ENCODE measurements around the gene DDX49. TPM values are rescaled to one million over a fixed set of nuclear protein-coding genes. Genes with fewer than 3 reads are reported as not detected.

The DDX49 gene
- total RNA-seq, 2 donors from 2014 or later, result 31.1 to 57.8 TPM

DNA sequence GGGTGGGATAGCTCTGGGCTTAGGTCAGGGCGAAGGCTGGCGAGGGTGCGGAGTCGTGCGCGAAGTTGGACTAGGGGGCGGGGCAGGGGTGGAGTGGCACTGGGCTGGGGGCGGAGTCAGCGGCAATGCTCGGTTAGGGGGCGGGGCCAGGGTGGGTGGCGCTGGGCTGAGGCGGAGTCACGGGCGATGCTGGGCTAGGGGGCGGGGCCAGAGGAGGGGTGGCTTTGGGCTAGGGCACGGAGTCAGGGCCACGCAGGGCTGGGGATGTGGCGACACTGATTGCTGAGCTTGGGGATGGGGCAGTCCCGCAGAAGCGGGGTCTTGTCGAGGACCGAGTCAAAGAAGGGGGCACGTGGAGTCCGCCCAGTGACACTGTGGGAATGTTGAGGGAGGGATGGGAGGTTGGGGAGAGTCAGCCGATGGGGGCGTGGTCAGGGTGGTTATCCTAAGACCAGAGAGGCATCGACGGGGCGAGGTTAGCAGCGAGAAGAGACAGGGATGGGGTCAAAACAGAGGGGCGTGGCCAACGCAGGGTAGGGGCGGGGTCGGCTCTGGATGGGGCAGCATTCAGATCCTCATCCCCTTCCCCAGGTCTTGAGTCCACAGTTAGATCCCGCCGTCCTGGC, 12.8 kb downstream of the DDX49 start:
- Histone ChIP-seq H3K4me1 (no peaks in the 10 kb centered on the region), H3K27ac (no peak overlapping the region), H3K36me3 (no peaks in the 10 kb centered on the region), H3K9ac (ENCODE audit: low read depth in 2 of 2, low read length in 2 of 2) (no peak overlapping the region), H3K9me3 (no peaks in the 10 kb centered on the region), H3K4me3 (peak overlapping the region; percentile 4), H3K27me3 (no peaks in the 10 kb centered on the region)
- intact Hi-C loops (cut with DNase I), result no loop called here
- DNase-seq, result peak; percentile 92
- no peak for TF ChIP-seq CTCF (IDR thresholded peaks at IDR 0.05)

GRCh38 chr19:18933297-18933696, 13.8 kb downstream of the DDX49 start:
- no peaks in the 10 kb centered on the region for H3K36me3 ChIP-seq
- H3K4me3 ChIP-seq, result no peak overlapping the region
- no peak overlapping the region for H3K27ac ChIP-seq
- H3K9me3 ChIP-seq, result no peaks in the 10 kb centered on the region
- intact Hi-C loops (cut with DNase I), result no loop called here
- H3K4me1 ChIP-seq, result no peaks in the 10 kb centered on the region
- TF ChIP-seq CTCF (IDR thresholded peaks at IDR 0.05), result no peak
- no peak overlapping the region for H3K9ac ChIP-seq (ENCODE audit: low read depth in 2 of 2, low read length in 2 of 2)
- H3K27me3 ChIP-seq, result no peaks in the 10 kb centered on the region
- DNase-seq, result no peak

GRCh38 chr19:18939163-18939562, 19.6 kb downstream of the DDX49 start:
- TF ChIP-seq CTCF (IDR thresholded peaks at IDR 0.05), result no peak
- DNase-seq, result no peak
- Histone ChIP-seq H3K9ac (ENCODE audit: low read depth in 2 of 2, low read length in 2 of 2) (no peak overlapping the region), H3K27me3 (peaks cover 5% of the 10 kb centered on the region), H3K4me1 (no peaks in the 10 kb centered on the region), H3K36me3 (no peaks in the 10 kb centered on the region), H3K9me3 (no peaks in the 10 kb centered on the region), H3K27ac (no peak overlapping the region), H3K4me3 (no peak overlapping the region)
- intact Hi-C loops (cut with DNase I), result no loop called here

DNA sequence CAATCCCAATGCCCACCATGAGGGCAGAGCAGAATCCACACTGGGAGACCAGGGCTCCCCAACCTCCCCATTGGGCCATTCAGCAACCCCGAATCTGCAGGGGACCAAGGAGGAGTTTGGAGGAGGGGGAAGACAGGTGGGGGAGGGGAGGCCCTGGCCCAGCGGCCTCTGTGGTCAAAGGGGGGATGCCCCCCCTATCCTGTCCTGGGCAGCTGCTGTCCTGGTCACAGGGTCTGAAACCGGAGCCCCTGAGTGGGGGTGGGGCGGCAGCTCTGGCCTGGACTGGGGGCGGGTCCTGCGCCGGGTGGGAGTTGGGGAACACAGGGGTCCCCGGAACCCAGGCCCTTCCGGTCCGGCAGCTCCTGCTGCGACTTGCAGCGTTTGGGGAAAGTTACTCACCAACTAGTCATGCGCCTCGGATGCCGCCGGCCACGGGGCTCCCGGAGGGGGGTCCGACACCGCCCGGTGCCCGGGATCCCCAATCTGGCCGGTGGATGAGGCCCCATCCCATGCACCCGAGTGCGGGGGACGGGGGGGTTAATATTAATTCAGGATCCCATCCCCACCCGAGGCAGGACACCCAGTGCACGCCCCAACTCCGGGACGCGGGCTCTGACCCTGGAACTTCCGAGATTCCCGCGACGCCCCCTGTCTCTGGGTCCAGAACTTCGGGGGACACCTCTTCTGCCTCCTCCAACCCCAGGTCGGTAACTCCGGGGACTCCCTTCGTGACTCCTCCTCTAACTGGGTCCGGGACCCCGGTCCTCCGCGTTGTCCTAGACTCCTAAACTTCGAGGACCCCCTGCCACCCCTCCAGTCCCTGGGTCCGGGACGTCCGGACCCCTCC, 20.6 kb downstream of the DDX49 start:
- Histone ChIP-seq H3K9ac (ENCODE audit: low read depth in 2 of 2, low read length in 2 of 2) (peak overlapping the region; percentile 46 to 66), H3K27ac (no peak overlapping the region), H3K9me3 (no peaks in the 10 kb centered on the region), H3K36me3 (no peaks in the 10 kb centered on the region), H3K4me1 (no peaks in the 10 kb centered on the region), H3K27me3 (peaks cover 5% of the 10 kb centered on the region), H3K4me3 (peak overlapping the region; percentile 44)
- no peak for TF ChIP-seq CTCF (IDR thresholded peaks at IDR 0.05)
- intact Hi-C loops (cut with DNase I), result no loop called here
- DNase-seq, result peak; percentile 36

GRCh38 chr19:18940769-18941627, 21.5 kb downstream of the DDX49 start, which contains the start of gene HOMER3:
TSS of gene HOMER3 (minus strand) at chr19:18941217. CDS start at chr19:18938982, 2,235 bp downstream.
- H3K27me3 ChIP-seq, result peaks cover 5% of the 10 kb centered on the region
- DNase-seq, result peak; percentile 84
- TF ChIP-seq CTCF (IDR thresholded peaks at IDR 0.05), result no peak
- intact Hi-C loops (cut with DNase I), result no loop called here
- H3K36me3 ChIP-seq, result no peaks in the 10 kb centered on the region
- no peak within 1 kb of the TSS for H3K27ac ChIP-seq
- H3K9ac ChIP-seq (ENCODE audit: low read depth in 2 of 2, low read length in 2 of 2), result peak within 1 kb of the TSS; percentile 46 to 66
- H3K4me1 ChIP-seq, result no peaks in the 10 kb centered on the region
- H3K4me3 ChIP-seq, result peak within 1 kb of the TSS; percentile 44
- no peaks in the 10 kb centered on the region for H3K9me3 ChIP-seq
